SK-N-SH (cell line): ENCODE results near the gene LCN2. TPM values are rescaled to one million over a fixed set of nuclear protein-coding genes. Genes with fewer than 3 reads are reported as not detected.

Experiments
- CTCF ChIA-PET: fragments of 300-600, 350-600 bp; formaldehyde crosslinking; extraction: SDS; loops from one replicate; lab custom pipeline; 2021; lab: Yijun Ruan, JAX
- POLR2A ChIA-PET: fragments of 350-600 bp; sonication (Branson Sonifier 250); formaldehyde crosslinking; extraction: SDS; loops from one replicate; lab custom pipeline; 2020; ENCODE audit warnings: antibody characterized with exemption, inconsistent platforms; lab: Yijun Ruan, JAX
- DNase-seq: peaks from one replicate; pipeline ENCODE4 v3.0.0; 2012
- H2AFZ ChIP-seq: fragments of 200-600 bp; sonication (generic); 2 replicates; pipeline ENCODE4 v1.8.1; 2016; ENCODE audit warnings: antibody characterized with exemption, mild to moderate bottlenecking, low read depth
- H3F3A ChIP-seq: fragments of 200-600 bp; sonication (generic); replicated peaks from 2 replicates; pipeline ENCODE3; 2016; ENCODE audit warnings: antibody characterized with exemption, mild to moderate bottlenecking; ENCODE audit not compliant: insufficient read depth
- H3K27ac ChIP-seq, 2 experiments: fragments of 200-500 bp in 1 of 2; fragments of 200-600 bp in 1 of 2; sonication (Bioruptor generic) in 1 of 2; sonication (generic), shearing (Covaris generic) in 1 of 2; 2 replicates each; pipeline versions ENCODE4 v1.5.1 to v1.6.1; 2014 to 2016; ENCODE audit warnings: low read depth in 2 of 2, inconsistent platforms in 1 of 2, low read length in 1 of 2, mild to moderate bottlenecking in 1 of 2, mixed read lengths in 1 of 2
- H3K27me3 ChIP-seq: fragments of 200-600 bp; sonication (generic), shearing (Covaris generic); 2 replicates; pipeline ENCODE4 v1.6.1; 2016; ENCODE audit warnings: mixed run types; ENCODE audit not compliant: insufficient read depth
- H3K36me3 ChIP-seq, 2 experiments: fragments of 200-500 bp in 1 of 2; fragments of 200-600 bp in 1 of 2; sonication (Bioruptor generic) in 1 of 2; sonication (generic) in 1 of 2; replicated peaks in 1 of 2; 2 replicates each; pipeline versions ENCODE3 to v1.5.1; 2014 to 2016; ENCODE audit warnings: low read length in 1 of 2, mild to moderate bottlenecking in 1 of 2; ENCODE audit not compliant: insufficient read depth in 2 of 2, control insufficient read depth in 1 of 2
- H3K4me1 ChIP-seq, 2 experiments: fragments of 200-500 bp in 1 of 2; fragments of 200-600 bp in 1 of 2; sonication (Bioruptor generic) in 1 of 2; sonication (generic), shearing (Covaris generic) in 1 of 2; 2 replicates each; pipeline versions ENCODE4 v1.5.1 to v1.6.1; 2014 to 2016; ENCODE audit warnings: low read depth in 1 of 2, low read length in 1 of 2, mixed run types in 1 of 2; ENCODE audit not compliant: insufficient read depth in 2 of 2, control insufficient read depth in 1 of 2
- H3K4me2 ChIP-seq: fragments of 200-600 bp; sonication (generic), shearing (Covaris generic); 2 replicates; pipeline ENCODE4 v1.6.1; 2017; ENCODE audit warnings: mixed run types
- H3K4me3 ChIP-seq, 2 experiments: fragments of 200-500 bp in 1 of 2; fragments of 200-600 bp in 1 of 2; sonication (Bioruptor generic) in 1 of 2; sonication (generic), shearing (Covaris generic) in 1 of 2; 2 replicates each; pipeline versions ENCODE4 v1.5.1 to v1.8.1; 2014 to 2016; ENCODE audit warnings: low read depth in 2 of 2, inconsistent platforms in 1 of 2, low read length in 1 of 2, mild to moderate bottlenecking in 1 of 2, mixed read lengths in 1 of 2, moderate library complexity in 1 of 2
- H3K79me2 ChIP-seq: fragments of 200-600 bp; sonication (generic); 2 replicates; pipeline ENCODE4 v1.8.1; 2017; ENCODE audit warnings: mild to moderate bottlenecking; ENCODE audit not compliant: insufficient read depth
- H3K9ac ChIP-seq: fragments of 200-600 bp; sonication (generic); 2 replicates; pipeline ENCODE4 v1.6.1; 2017; ENCODE audit warnings: mixed run types
- H3K9me2 ChIP-seq: fragments of 200-600 bp; sonication (generic); 2 replicates; pipeline ENCODE4 v1.6.1; 2017; ENCODE audit warnings: mixed run types
- H3K9me3 ChIP-seq: fragments of 200-600 bp; sonication (generic); 2 replicates; pipeline ENCODE4 v1.6.1; 2017; ENCODE audit warnings: mixed run types, mild to moderate bottlenecking, moderate library complexity
- H4K20me1 ChIP-seq: fragments of 200-600 bp; sonication (generic); 2 replicates; pipeline ENCODE4 v1.6.1; 2017; ENCODE audit warnings: mild to moderate bottlenecking, mixed run types; ENCODE audit not compliant: insufficient read depth
- EZH2phosphoT487 ChIP-seq: fragments of 200-600 bp; sonication (generic); IDR thresholded peaks from 2 replicates; pipeline ENCODE4 v1.6.1; 2017; ENCODE audit warnings: low read depth, mixed run types, mild to moderate bottlenecking, antibody characterized with exemption, moderate library complexity, borderline replicate concordance
- FOXJ3 ChIP-seq: sonication (generic); formaldehyde crosslinking; IDR thresholded peaks from 2 replicates; pipeline ENCODE4 v1.5.1; 2020; ENCODE audit warnings: mild to moderate bottlenecking, missing genetic modification reagents
- GABPA ChIP-seq: IDR thresholded peaks from 2 replicates; pipeline ENCODE4 v1.4.0; 2012; ENCODE audit warnings: low read depth, mild to moderate bottlenecking
- MXI1 ChIP-seq: IDR thresholded peaks from 2 replicates; pipeline ENCODE4 v1.6.1; 2012; ENCODE audit warnings: mild to moderate bottlenecking, low read depth, low read length, improper control_type of control experiment
- NFIC ChIP-seq: IDR thresholded peaks from 2 replicates; pipeline ENCODE4 v1.4.0; 2012; ENCODE audit warnings: borderline replicate concordance
- POLR2AphosphoS5 ChIP-seq: IDR thresholded peaks from 2 replicates; pipeline ENCODE4 v1.6.1; 2012; ENCODE audit warnings: low read depth, low read length
- SIN3A ChIP-seq: IDR thresholded peaks from 2 replicates; pipeline ENCODE4 v1.6.1; 2012; ENCODE audit warnings: low read depth, mild to moderate bottlenecking, low read length, moderate library complexity, borderline replicate concordance
- SMC3 ChIP-seq: IDR thresholded peaks from 2 replicates; pipeline ENCODE4 v1.6.1; 2012; ENCODE audit warnings: low read depth, low read length, improper control_type of control experiment
- TCF12 ChIP-seq: IDR thresholded peaks from 2 replicates; pipeline ENCODE4 v1.4.0; 2012
- TEAD4 ChIP-seq: IDR thresholded peaks from 2 replicates; pipeline ENCODE4 v1.4.0; 2012; ENCODE audit warnings: mild to moderate bottlenecking, borderline replicate concordance; ENCODE audit not compliant: insufficient read depth
- YY1 ChIP-seq: IDR thresholded peaks from 2 replicates; pipeline ENCODE4 v1.4.0; 2012; ENCODE audit warnings: low read depth, mild to moderate bottlenecking
- WGBS: methylation state at CpG from one replicate; pipeline ENCODE4 v1.1.6; 2017; ENCODE audit warnings: low lambda C conversion rate; 5-methylcytosine and 5-hydroxymethylcytosine counted together
- polyA plus RNA-seq, 3 experiments: library from polyadenylated mRNA; depleted of rRNA; stranded (reverse); fragments of >200 nt; gene quantifications; 2 replicates each; pipeline ENCODE4 v1.2.3, GENCODE V29; 2012
- TF ChIP-seq, protein P1 (sequence below): fragments of 150-350 bp; IDR thresholded peaks from 2 replicates; pipeline ENCODE4 v1.6.1; 2016; ENCODE audit warnings: mild to moderate bottlenecking, low read depth, low read length
- TF ChIP-seq, protein P2 (sequence below): IDR thresholded peaks from 2 replicates; pipeline ENCODE4 v1.4.0; 2012; ENCODE audit warnings: low read depth
- TF ChIP-seq, protein P3 (sequence below): IDR thresholded peaks from 2 replicates; pipeline ENCODE4; 2012

LCN2 gene
- polyA plus RNA-seq, 1 of the 3 experiments (the other 2 are of a cell fraction): not detected

DNA sequence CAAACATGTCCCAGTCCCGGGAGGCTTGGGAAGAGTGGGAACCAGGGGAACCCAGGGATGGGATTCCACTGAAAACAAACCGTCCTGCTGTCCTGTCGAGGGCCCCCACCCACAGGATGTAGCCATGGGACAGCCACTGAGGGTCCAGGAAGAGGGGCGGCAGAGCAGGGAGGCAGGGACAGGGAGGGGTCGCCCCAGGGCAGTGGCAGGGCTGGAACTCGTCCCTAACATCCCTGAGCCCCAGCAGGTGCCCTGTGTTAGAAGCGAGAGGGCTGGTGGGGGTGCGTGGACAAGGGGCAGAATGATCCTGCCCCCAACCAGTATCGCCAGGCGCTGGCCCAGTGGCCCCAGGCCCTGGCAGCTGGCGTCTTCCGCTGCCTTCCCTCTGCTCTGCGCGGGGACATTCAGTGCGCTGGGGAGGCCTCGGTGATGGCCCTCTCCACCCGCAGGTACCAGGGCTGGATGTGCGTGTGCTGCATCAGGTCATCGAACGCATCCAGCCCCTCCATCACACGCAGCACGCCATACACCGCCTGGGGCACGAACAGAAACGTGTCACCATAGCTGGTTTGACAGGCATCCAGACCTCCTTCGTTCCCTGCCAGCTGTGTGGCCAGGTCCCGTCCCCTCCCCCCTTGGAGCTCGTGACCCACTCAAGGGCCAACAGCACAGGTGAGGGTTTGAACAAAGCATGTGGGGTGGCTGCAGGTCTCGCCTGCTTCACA lies 28.4 kb upstream of the LCN2 start:
- Histone ChIP-seq H3K79me2 (peaks cover 6% of the 10 kb centered on the region; the same call in 1 of the 2 replicates), H4K20me1 (peaks cover 10% of the 10 kb centered on the region; the same call in 1 of the 2 replicates), H3K9me2 (no peaks in the 10 kb centered on the region), H3K27ac (no peak overlapping the region; a peak in 1 of 4 replicates), H3K4me3 (no peak overlapping the region), H3K9ac (no peak overlapping the region), H3K4me2 (no peak overlapping the region)
- POLR2A ChIA-PET: no interaction called here
- no peak for TF ChIP-seq TEAD4
- no peak for TF ChIP-seq FOXJ3
- TF ChIP-seq, all 33 proteins: peak for 0
- DNase-seq: no peak
- Histone ChIP-seq H3K36me3 (peaks cover 0 to 26% of the 10 kb centered on the region in 2 experiments), H3F3A (no peaks in the 10 kb centered on the region), H3K27me3 (no peaks in the 10 kb centered on the region), H3K9me3 (no peaks in the 10 kb centered on the region), H3K4me1 (peaks cover 4 to 15% of the 10 kb centered on the region in 2 experiments; a peak in 1 of 4 replicates), H2AFZ (no peak overlapping the region)
- WGBS: 96% methylated on average over 13 of the region's 29 CpGs
- CTCF ChIA-PET: interaction anchor here (1.0 to 1.3 kb wide), 3 partner anchors 22 to 178 kb away, joined by 3 to 6 read pairs (median 3); no protein-coding TSS in a partner anchor

DNA sequence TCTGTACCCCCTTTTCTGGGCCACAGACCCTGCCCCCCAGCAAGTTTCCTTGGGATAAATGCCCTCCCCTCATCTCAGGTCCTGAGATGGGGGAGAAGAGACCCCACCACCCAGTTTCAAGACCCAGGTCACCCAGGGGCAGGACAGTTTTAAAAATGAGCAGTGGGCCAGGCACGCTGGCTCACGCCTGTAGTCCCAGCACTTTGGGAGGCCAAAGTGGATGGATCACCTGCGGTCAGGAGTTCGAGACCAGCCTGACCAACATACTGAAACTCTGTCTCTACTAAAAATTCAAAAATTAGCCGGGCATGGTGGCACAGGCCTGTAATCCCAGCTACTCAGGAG lies 27.8 kb upstream of the LCN2 start:
- peaks cover 0 to 26% of the 10 kb centered on the region in 2 experiments for H3K36me3 ChIP-seq
- H3K4me2 ChIP-seq: no peak overlapping the region

DNA sequence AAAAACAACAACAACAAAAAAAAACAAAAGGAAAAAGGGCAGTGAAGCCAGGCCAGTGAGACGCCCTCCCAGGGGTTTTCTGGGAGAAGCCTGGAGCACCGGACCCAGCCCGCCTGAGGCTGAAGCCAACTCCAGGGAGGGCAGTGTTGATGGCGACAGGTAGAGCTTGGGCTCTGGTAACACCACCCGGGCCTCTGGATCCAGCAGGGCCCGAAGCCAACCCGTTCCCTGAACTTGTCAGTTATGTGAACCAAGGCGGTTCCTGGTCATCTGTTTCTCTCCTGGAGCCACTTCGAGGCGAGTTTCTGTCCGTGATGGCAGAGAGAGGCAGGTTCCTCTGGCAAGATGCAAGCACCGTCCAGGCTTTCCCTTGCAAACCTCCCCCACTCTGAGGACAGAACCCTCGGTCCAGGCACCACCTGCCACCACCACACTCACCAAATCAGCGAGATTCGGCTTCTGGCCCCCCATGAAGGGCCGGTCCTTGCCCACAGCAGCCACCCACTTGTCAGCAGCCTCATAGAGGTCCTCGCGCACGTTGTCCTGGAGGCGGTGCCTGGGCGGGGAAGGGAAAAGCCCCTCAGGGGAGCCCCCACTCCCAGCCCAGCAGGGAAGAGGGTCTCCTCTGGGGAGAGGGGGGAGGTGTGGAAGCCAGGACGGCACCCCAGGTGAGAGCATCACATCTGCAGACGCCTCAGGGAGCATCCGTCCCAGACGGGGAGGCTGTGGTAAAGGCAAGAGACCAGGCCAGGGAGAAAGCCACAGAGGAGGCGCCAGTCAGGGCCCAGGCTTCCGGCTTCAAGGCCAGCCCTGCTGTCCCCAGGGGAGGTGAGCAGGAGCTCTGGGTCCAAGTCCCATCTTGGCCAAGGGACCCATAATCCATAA lies 27.1 kb upstream of the LCN2 start:
- DNase-seq: no peak
- H3K4me3 ChIP-seq: no peak overlapping the region
- peaks cover 0 to 26% of the 10 kb centered on the region in 2 experiments for H3K36me3 ChIP-seq
- no peak overlapping the region for H3K9ac ChIP-seq
- no peaks in the 10 kb centered on the region for H3K27me3 ChIP-seq
- ChIA-PET CTCF (no interaction called here), POLR2A (no interaction called here)
- no peaks in the 10 kb centered on the region for H3K9me2 ChIP-seq
- WGBS: 91% methylated on average over 19 of the region's 27 CpGs
- H4K20me1 ChIP-seq: peaks cover 14% of the 10 kb centered on the region; the same call in 1 of the 2 replicates
- no peak overlapping the region for H3K4me2 ChIP-seq
- H3K79me2 ChIP-seq: peaks cover 19% of the 10 kb centered on the region
- no peaks in the 10 kb centered on the region for H3F3A ChIP-seq
- peaks cover 4 to 19% of the 10 kb centered on the region in 2 experiments; a peak in 1 of 4 replicates for H3K4me1 ChIP-seq
- no peak overlapping the region for H2AFZ ChIP-seq
- no peak overlapping the region for H3K27ac ChIP-seq
- no peaks in the 10 kb centered on the region for H3K9me3 ChIP-seq
- TF ChIP-seq POLR2AphosphoS5 (no peak), EZH2phosphoT487 (no peak), TCF12 (no peak), MXI1 (no peak), NFIC (no peak), GABPA (no peak), SIN3A (no peak), SMC3 (no peak)
- TF ChIP-seq, protein P1, sequence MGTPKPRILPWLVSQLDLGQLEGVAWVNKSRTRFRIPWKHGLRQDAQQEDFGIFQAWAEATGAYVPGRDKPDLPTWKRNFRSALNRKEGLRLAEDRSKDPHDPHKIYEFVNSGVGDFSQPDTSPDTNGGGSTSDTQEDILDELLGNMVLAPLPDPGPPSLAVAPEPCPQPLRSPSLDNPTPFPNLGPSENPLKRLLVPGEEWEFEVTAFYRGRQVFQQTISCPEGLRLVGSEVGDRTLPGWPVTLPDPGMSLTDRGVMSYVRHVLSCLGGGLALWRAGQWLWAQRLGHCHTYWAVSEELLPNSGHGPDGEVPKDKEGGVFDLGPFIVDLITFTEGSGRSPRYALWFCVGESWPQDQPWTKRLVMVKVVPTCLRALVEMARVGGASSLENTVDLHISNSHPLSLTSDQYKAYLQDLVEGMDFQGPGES: no peak
- TF ChIP-seq, protein P2, sequence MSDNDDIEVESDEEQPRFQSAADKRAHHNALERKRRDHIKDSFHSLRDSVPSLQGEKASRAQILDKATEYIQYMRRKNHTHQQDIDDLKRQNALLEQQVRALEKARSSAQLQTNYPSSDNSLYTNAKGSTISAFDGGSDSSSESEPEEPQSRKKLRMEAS: no peak
- TF ChIP-seq, protein P3, sequence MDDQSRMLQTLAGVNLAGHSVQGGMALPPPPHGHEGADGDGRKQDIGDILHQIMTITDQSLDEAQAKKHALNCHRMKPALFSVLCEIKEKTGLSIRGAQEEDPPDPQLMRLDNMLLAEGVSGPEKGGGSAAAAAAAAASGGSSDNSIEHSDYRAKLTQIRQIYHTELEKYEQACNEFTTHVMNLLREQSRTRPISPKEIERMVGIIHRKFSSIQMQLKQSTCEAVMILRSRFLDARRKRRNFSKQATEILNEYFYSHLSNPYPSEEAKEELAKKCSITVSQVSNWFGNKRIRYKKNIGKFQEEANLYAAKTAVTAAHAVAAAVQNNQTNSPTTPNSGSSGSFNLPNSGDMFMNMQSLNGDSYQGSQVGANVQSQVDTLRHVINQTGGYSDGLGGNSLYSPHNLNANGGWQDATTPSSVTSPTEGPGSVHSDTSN: no peak

More for the DNA sequence above, 27.8 kb upstream of the LCN2 start:
- no peaks in the 10 kb centered on the region for H3K9me3 ChIP-seq
- H3F3A ChIP-seq: no peaks in the 10 kb centered on the region
- DNase-seq: no peak
- H3K27ac ChIP-seq: no peak overlapping the region
- H3K9me2 ChIP-seq: no peaks in the 10 kb centered on the region
- ChIA-PET POLR2A (no interaction called here), CTCF (interaction anchor here (1.2 to 1.3 kb wide), 2 partner anchors 22 to 178 kb away, joined by 3 to 6 read pairs; no protein-coding TSS in a partner anchor)
- peaks cover 4 to 19% of the 10 kb centered on the region in 2 experiments; a peak in 1 of 4 replicates for H3K4me1 ChIP-seq
- 95% methylated on average over 5 of the region's 5 CpGs for WGBS
- TF ChIP-seq YY1: no peak
- TF ChIP-seq TCF12: no peak
- TF ChIP-seq GABPA: no peak
- H3K79me2 ChIP-seq: peaks cover 11% of the 10 kb centered on the region
- no peak overlapping the region for H3K9ac ChIP-seq
- no peak overlapping the region for H3K4me3 ChIP-seq
- H3K27me3 ChIP-seq: no peaks in the 10 kb centered on the region
- peaks cover 14% of the 10 kb centered on the region; the same call in 1 of the 2 replicates for H4K20me1 ChIP-seq
- H2AFZ ChIP-seq: no peak overlapping the region
